Upper lobe of left lung (tissue), 6 donors: ENCODE measurements around the gene FAM227A. TPM values are rescaled to one million over a fixed set of nuclear protein-coding genes. Genes with fewer than 3 reads are reported as not detected.
"Not testable (repeated sequence)": the region's sequence is repeated elsewhere in the genome, so short reads cannot be mapped to it uniquely, and the experiment has no call there.

Experiments used
- ATAC-seq, 2 donors: fragments of 200-7000 bp; cut with Tn5 transposase; one replicate each; pipeline ENCODE4 v1.9.1; 2022; ENCODE audit warnings: mild to moderate bottlenecking in 2 of 2, moderate library complexity in 2 of 2; ENCODE audit not compliant: low FRiP score in 2 of 2
- DNase-seq, 2 donors: peaks; one replicate each; pipeline ENCODE4 v3.0.0-alpha.2; 2019 to 2020
- H3K27ac ChIP-seq, 4 donors: fragments of 200-600 bp; sonication (generic); one replicate each; pipeline ENCODE4 v1.5.1; 2016 to 2019
- H3K27me3 ChIP-seq, 4 donors: fragments of 200-600 bp; sonication (generic); one replicate each; pipeline ENCODE4 v1.5.1; 2017 to 2019
- H3K36me3 ChIP-seq, 4 donors: fragments of 200-600 bp; sonication (generic); one replicate each; pipeline ENCODE4 v1.5.1; 2016 to 2019
- H3K4me1 ChIP-seq, 4 donors: fragments of 200-600 bp; sonication (generic); one replicate each; pipeline ENCODE4 v1.5.1; 2018 to 2019
- H3K4me3 ChIP-seq, 4 donors: fragments of 200-600 bp; sonication (generic); one replicate each; pipeline ENCODE4 v1.5.1; 2017 to 2019; ENCODE audit warnings: mild to moderate bottlenecking in 2 of 4, moderate library complexity in 1 of 4
- H3K9me3 ChIP-seq, 4 donors: fragments of 200-600 bp; sonication (generic); one replicate each; pipeline ENCODE4 v1.5.1; 2018 to 2019
- EP300 ChIP-seq, 4 donors: sonication (generic); formaldehyde crosslinking; IDR thresholded peaks; one replicate each; pipeline ENCODE4 v1.5.1; 2017; ENCODE audit warnings: antibody characterized with exemption in 4 of 4, control low read depth in 2 of 4
- POLR2A ChIP-seq, 4 donors: fragments of 450-650 bp; IDR thresholded peaks; one replicate each; pipeline ENCODE4 v1.5.1; 2016 to 2017; ENCODE audit warnings: antibody characterized with exemption in 4 of 4, mild to moderate bottlenecking in 2 of 4
- POLR2AphosphoS5 ChIP-seq, 2 donors: sonication (generic); formaldehyde crosslinking; IDR thresholded peaks; one replicate each; pipeline ENCODE4 v1.5.1; 2017; ENCODE audit warnings: antibody characterized with exemption in 2 of 2
- WGBS, 2 donors: methylation state at CpG; one replicate each; pipeline ENCODE4 v1.1.5; 2017 to 2018; 5-methylcytosine and 5-hydroxymethylcytosine counted together
- total RNA-seq, 6 donors: library from RNA; depleted of rRNA in 4 of 6; stranded (reverse); fragments of >200 nt in 4 of 6; gene quantifications; one replicate each; pipeline versions ENCODE4 v1.1.0 to v1.2.1, GENCODE V29; 2016 to 2021
- TF ChIP-seq, protein P1 (sequence below), 6 experiments: fragments of 450-650 bp in 4 of 6; fragments of 200-600 bp in 2 of 6; sonication (generic) in 2 of 6; IDR thresholded peaks; one replicate each; pipeline ENCODE4 v1.5.1; 2016 to 2019; ENCODE audit warnings: antibody characterized with exemption in 6 of 6
- donor health status: DM: no; HTN: no; CAD: no; lungs with moderate emphysema.
- donor health status: DM: no; HTN: yes; CAD: no; lungs with severe emphysema.

FAM227A gene
- total RNA-seq, 6 donors from 2014 or later: 0.49 to 21.3 (median 8.3) TPM

DNA sequence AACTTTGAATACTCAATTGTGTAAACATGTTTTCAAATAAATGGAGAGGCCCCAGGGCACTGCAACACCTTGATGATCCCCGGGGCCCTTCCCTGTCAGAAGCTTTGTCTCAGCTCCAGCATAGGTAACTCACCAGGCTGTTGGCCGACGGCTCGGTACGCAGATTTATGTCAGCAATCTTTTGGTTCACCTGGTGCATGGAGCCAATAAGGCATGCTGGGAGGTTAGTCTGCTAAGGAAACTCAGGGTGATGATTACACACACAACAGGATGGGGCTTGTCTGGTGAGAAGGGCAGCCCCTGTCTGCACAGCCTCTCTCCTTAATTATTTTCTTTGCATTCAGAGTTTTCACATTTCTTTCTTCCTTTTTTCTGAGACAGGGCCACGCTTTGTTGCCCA lies 10.8 kb downstream of the FAM227A start:
- H3K4me3 ChIP-seq: no peak overlapping the region
- TF ChIP-seq, protein P1, sequence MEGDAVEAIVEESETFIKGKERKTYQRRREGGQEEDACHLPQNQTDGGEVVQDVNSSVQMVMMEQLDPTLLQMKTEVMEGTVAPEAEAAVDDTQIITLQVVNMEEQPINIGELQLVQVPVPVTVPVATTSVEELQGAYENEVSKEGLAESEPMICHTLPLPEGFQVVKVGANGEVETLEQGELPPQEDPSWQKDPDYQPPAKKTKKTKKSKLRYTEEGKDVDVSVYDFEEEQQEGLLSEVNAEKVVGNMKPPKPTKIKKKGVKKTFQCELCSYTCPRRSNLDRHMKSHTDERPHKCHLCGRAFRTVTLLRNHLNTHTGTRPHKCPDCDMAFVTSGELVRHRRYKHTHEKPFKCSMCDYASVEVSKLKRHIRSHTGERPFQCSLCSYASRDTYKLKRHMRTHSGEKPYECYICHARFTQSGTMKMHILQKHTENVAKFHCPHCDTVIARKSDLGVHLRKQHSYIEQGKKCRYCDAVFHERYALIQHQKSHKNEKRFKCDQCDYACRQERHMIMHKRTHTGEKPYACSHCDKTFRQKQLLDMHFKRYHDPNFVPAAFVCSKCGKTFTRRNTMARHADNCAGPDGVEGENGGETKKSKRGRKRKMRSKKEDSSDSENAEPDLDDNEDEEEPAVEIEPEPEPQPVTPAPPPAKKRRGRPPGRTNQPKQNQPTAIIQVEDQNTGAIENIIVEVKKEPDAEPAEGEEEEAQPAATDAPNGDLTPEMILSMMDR (IDR thresholded peaks at IDR 0.05): no peak
- TF ChIP-seq POLR2A (IDR thresholded peaks at IDR 0.05) (no peak), POLR2AphosphoS5 (IDR thresholded peaks at IDR 0.05) (no peak), EP300 (IDR thresholded peaks at IDR 0.05) (no peak)
- no peak overlapping the region for H3K27ac ChIP-seq
- H3K4me1 ChIP-seq: no peaks in the 10 kb centered on the region
- DNase-seq (no peak), ATAC-seq (no peak)
- 90 to 92% methylated on average over 6 of the region's 6 CpGs for WGBS, 2 donors
- no peaks in the 10 kb centered on the region for H3K27me3 ChIP-seq
- no peaks in the 10 kb centered on the region for H3K9me3 ChIP-seq
- H3K36me3 ChIP-seq: no peaks in the 10 kb centered on the region

DNA sequence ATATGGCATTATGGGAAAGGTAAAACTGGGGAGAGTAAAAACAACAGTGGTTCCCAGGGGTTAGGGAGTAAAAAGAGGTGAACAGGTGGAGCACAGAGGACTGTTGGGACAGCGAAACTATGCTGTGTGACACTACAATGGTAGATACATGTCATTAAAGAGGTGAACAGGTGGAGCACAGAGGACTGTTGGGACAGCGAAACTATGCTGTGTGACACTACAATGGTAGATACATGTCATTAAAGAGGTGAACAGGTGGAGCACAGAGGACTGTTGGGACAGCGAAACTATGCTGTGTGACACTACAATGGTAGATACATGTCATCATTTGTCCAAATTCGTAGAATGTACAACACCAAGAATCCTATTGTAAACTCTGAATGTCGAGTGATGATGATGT lies 11.9 kb downstream of the FAM227A start:
- not testable (repeated sequence) for H3K27ac ChIP-seq, DNase-seq, H3K9me3 ChIP-seq, H3K27me3 ChIP-seq, H3K36me3 ChIP-seq, H3K4me3 ChIP-seq, H3K4me1 ChIP-seq
- ATAC-seq: peak in 1 of 2 donors; percentile 98
- 93 to 95% methylated on average over 5 of the region's 5 CpGs for WGBS, 2 donors

DNA sequence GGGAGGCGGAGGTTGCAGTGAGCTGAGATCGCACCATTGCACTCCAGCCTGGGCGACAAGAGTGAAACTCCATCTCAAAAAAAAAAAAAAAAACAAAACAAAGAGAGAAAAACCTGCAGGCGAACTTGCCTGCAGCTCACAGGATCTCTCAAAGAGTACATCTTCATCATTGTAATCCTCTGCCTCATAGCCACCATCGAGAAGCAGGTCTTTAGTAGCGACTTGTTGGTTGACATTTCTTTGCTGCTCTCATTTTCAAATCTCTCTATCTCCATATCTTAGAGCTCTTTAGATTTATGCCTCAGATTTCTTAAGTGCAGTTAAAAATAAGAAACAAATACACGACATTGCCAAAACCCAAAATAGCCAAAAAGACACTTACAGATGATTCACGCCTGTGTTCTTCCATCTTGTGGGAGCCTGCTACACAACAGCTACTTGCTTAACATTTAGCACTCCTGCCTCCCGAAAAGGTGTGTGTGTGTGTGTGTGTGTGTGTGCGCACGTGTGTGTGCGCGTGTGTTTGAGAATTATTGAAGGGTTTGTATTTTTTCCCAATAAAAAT lies 14.6 kb downstream of the FAM227A start:
- Histone ChIP-seq H3K9me3 (no peaks in the 10 kb centered on the region), H3K4me1 (no peaks in the 10 kb centered on the region), H3K27me3 (no peaks in the 10 kb centered on the region), H3K4me3 (no peak overlapping the region), H3K36me3 (no peaks in the 10 kb centered on the region), H3K27ac (no peak overlapping the region)
- DNase-seq (no peak), ATAC-seq (no peak)
- no peak for TF ChIP-seq EP300 (IDR thresholded peaks at IDR 0.05)
- TF ChIP-seq POLR2AphosphoS5 (IDR thresholded peaks at IDR 0.05): no peak
- TF ChIP-seq, protein P1 (IDR thresholded peaks at IDR 0.05): no peak
- no peak for TF ChIP-seq POLR2A (IDR thresholded peaks at IDR 0.05)
- 88 to 95% methylated on average over 13 of the region's 13 CpGs for WGBS, 2 donors

DNA sequence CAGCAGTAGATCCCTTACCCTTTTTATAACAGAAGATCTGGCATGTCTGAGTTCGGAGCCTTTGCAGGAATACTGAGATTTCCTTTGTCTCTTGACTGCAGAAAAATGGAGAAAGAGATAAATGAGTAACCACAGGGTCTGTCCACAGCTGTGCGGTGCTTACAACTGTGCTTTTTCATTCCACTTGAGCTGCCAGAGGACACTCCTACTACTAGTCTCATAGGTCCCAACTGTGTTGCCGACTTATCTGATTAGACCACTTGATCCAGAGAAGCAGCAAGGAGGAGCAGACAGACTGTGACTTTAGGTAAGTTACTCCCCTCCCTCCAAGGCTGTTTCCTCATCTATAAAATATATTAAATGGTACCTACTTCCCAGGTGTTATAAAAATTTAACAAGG lies 17.5 kb downstream of the FAM227A start:
- TF ChIP-seq EP300 (IDR thresholded peaks at IDR 0.05) (no peak), POLR2AphosphoS5 (IDR thresholded peaks at IDR 0.05) (no peak), POLR2A (IDR thresholded peaks at IDR 0.05) (no peak)
- TF ChIP-seq, protein P1 (IDR thresholded peaks at IDR 0.05): no peak
- ATAC-seq (no peak), DNase-seq (no peak)
- no peaks in the 10 kb centered on the region for H3K36me3 ChIP-seq
- WGBS, 2 donors: 70 to 85% methylated on average over 3 of the region's 3 CpGs
- no peaks in the 10 kb centered on the region for H3K4me1 ChIP-seq
- H3K27me3 ChIP-seq: no peaks in the 10 kb centered on the region
- H3K4me3 ChIP-seq: no peak overlapping the region
- H3K27ac ChIP-seq: no peak overlapping the region
- no peaks in the 10 kb centered on the region for H3K9me3 ChIP-seq

DNA sequence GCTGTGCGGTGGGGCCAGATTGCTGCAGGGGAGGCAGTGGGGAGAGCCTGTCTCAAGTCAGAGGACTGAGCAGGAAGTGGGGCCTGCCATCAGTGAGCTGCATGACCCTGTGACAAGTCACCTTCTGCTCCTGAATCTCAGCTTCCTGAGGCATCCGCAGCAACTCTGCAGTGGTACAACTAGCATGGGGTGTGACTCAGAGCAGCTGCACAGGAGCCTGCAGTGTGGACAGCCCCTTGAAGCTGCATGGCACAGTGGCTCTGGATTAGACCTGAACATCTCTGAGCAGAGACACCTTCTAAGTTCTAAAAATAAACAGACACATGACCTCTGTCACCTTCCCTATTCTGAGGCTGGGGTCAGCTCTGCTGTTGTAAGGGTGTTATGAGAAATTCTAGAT lies 18.0 kb downstream of the FAM227A start:
- TF ChIP-seq POLR2A (IDR thresholded peaks at IDR 0.05): no peak
- TF ChIP-seq POLR2AphosphoS5 (IDR thresholded peaks at IDR 0.05): no peak
- TF ChIP-seq, protein P1 (IDR thresholded peaks at IDR 0.05): no peak
- no peak for TF ChIP-seq EP300 (IDR thresholded peaks at IDR 0.05)
- ATAC-seq (no peak), DNase-seq (no peak)
- no peaks in the 10 kb centered on the region for H3K4me1 ChIP-seq
- no peaks in the 10 kb centered on the region for H3K36me3 ChIP-seq
- no peaks in the 10 kb centered on the region for H3K27me3 ChIP-seq
- 89 to 94% methylated on average over 2 of the region's 2 CpGs for WGBS, 2 donors
- no peak overlapping the region for H3K4me3 ChIP-seq
- H3K9me3 ChIP-seq: no peaks in the 10 kb centered on the region
- H3K27ac ChIP-seq: no peak overlapping the region
